Uterus (tissue), 2 donors: ENCODE measurements around the gene XRCC4.

Experiments used
- CTCF ChIP-seq, 4 experiments: fragments of 200-600 bp in 2 of 4; fragments of 450-650 bp in 2 of 4; sonication (generic) in 2 of 4; IDR thresholded peaks; one replicate each; pipeline ENCODE4 v1.5.1; 2016 to 2019; ENCODE audit warnings: antibody characterized with exemption in 4 of 4, mild to moderate bottlenecking in 2 of 4, moderate library complexity in 1 of 4
- POLR2A ChIP-seq, 2 donors: fragments of 450-650 bp; IDR thresholded peaks; one replicate each; pipeline ENCODE4 v1.6.1; 2016; ENCODE audit warnings: antibody characterized with exemption in 2 of 2, mild to moderate bottlenecking in 1 of 2, moderate library complexity in 1 of 2

GRCh38 chr5:83107692-83108420 is 30.5 kb downstream of the XRCC4 start:
- no peak for TF ChIP-seq CTCF (IDR thresholded peaks at IDR 0.05)
- TF ChIP-seq POLR2A (IDR thresholded peaks at IDR 0.05), result no peak
